Gastroesophageal sphincter (tissue), 4 donors: Measurements from ENCODE around the gene RAB9A. TPM values are rescaled to one million over a fixed set of nuclear protein-coding genes. Genes with fewer than 3 reads are reported as not detected.

ENCODE experiments used
- ATAC-seq: fragments of 150-250 bp; one replicate; pipeline ENCODE4 v1.9.1; 2016; ENCODE audit warnings: mild to moderate bottlenecking, moderate library complexity
- H3K27ac ChIP-seq, 4 donors: fragments of 200-600 bp; sonication (generic) in 3 of 4; 1 replicate in 3 of 4; 2 replicates in 1 of 4; pipeline ENCODE4 v1.5.1; 2016 to 2019
- H3K27me3 ChIP-seq: fragments of 200-600 bp; sonication (generic); one replicate; pipeline ENCODE4 v1.5.1; 2019
- H3K36me3 ChIP-seq, 2 donors: fragments of 200-600 bp; sonication (generic); one replicate each; pipeline ENCODE4 v1.5.1; 2019; ENCODE audit warnings: control low read depth in 1 of 2
- H3K4me1 ChIP-seq, 3 donors: fragments of 200-600 bp; sonication (generic); 1 replicate in 2 of 3; 2 replicates in 1 of 3; pipeline ENCODE4 v1.5.1; 2016 to 2019; ENCODE audit warnings: control low read depth in 2 of 3
- H3K4me3 ChIP-seq, 2 donors: fragments of 200-600 bp; sonication (generic); one replicate each; pipeline ENCODE4 v1.5.1; 2019; ENCODE audit warnings: mild to moderate bottlenecking in 1 of 2, moderate library complexity in 1 of 2
- H3K9me3 ChIP-seq, 3 donors: fragments of 200-600 bp; sonication (generic); one replicate each; pipeline ENCODE4 v1.5.1; 2017 to 2019; ENCODE audit warnings: control low read depth in 2 of 3
- EP300 ChIP-seq: sonication (generic); formaldehyde crosslinking; IDR thresholded peaks from one replicate; pipeline ENCODE4 v1.6.1; 2017; ENCODE audit warnings: antibody characterized with exemption, mild to moderate bottlenecking
- POLR2A ChIP-seq, 2 donors: fragments of 450-650 bp; IDR thresholded peaks; one replicate each; pipeline ENCODE4 v1.6.1; 2017; ENCODE audit warnings: antibody characterized with exemption in 2 of 2, mild to moderate bottlenecking in 2 of 2, moderate library complexity in 1 of 2
- POLR2AphosphoS5 ChIP-seq: sonication (generic); formaldehyde crosslinking; IDR thresholded peaks from one replicate; pipeline ENCODE4 v1.6.1; 2017; ENCODE audit warnings: antibody characterized with exemption
- WGBS, 2 donors: methylation state at CpG; one replicate each; pipeline ENCODE4 v1.1.5; 2018; ENCODE audit warnings: low coverage in 1 of 2; 5-methylcytosine and 5-hydroxymethylcytosine counted together
- total RNA-seq, 4 donors: library from RNA; depleted of rRNA; stranded (reverse); fragments of >200 nt; gene quantifications; one replicate each; pipeline ENCODE4 v1.1.0, GENCODE V29; 2016
- TF ChIP-seq, protein P1 (sequence below), 4 experiments: fragments of 200-600 bp in 2 of 4; fragments of 450-650 bp in 2 of 4; sonication (generic) in 1 of 4; IDR thresholded peaks; one replicate each; pipeline ENCODE4 v1.5.1; 2017 to 2019; ENCODE audit warnings: antibody characterized with exemption in 4 of 4, mild to moderate bottlenecking in 2 of 4, moderate library complexity in 2 of 4

RAB9A gene
- total RNA-seq, 4 donors from 2014 or later = 29.6 to 50.7 (median 38.3) TPM

DNA sequence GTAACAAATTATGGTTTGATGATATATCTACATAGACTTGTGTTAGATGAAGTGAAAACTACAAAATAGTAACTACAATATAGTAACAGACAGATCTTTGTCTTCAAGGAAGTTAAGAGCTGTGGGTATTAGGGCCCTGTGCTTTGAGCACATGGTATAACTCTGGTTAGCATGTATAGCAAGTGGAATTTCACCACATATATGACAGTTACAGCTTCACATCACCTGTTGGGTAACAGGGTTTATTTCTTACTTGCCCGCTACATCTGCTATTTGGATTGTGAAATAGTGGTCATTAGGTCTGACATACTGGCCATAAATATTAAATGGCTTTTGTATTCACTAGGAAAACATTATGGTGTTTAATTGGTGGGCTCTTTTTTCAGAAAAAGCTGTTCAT is 65.8 kb downstream of the RAB9A start:
- Histone ChIP-seq H3K4me1 (no peaks in the 10 kb centered on the region), H3K27ac (no peak overlapping the region), H3K36me3 (peaks cover 0 to 48% of the 10 kb centered on the region in 2 donors), H3K27me3 (no peaks in the 10 kb centered on the region), H3K4me3 (no peak overlapping the region), H3K9me3 (no peaks in the 10 kb centered on the region)
- no CpG with 5 or more reads among the region's 1 CpG for WGBS, 2 donors
- ATAC-seq = no peak
- no peak for TF ChIP-seq POLR2AphosphoS5
- no peak for TF ChIP-seq POLR2A (IDR thresholded peaks at IDR 0.05)
- TF ChIP-seq, protein P1, sequence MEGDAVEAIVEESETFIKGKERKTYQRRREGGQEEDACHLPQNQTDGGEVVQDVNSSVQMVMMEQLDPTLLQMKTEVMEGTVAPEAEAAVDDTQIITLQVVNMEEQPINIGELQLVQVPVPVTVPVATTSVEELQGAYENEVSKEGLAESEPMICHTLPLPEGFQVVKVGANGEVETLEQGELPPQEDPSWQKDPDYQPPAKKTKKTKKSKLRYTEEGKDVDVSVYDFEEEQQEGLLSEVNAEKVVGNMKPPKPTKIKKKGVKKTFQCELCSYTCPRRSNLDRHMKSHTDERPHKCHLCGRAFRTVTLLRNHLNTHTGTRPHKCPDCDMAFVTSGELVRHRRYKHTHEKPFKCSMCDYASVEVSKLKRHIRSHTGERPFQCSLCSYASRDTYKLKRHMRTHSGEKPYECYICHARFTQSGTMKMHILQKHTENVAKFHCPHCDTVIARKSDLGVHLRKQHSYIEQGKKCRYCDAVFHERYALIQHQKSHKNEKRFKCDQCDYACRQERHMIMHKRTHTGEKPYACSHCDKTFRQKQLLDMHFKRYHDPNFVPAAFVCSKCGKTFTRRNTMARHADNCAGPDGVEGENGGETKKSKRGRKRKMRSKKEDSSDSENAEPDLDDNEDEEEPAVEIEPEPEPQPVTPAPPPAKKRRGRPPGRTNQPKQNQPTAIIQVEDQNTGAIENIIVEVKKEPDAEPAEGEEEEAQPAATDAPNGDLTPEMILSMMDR (IDR thresholded peaks at IDR 0.05) = no peak
- TF ChIP-seq EP300 = no peak

DNA sequence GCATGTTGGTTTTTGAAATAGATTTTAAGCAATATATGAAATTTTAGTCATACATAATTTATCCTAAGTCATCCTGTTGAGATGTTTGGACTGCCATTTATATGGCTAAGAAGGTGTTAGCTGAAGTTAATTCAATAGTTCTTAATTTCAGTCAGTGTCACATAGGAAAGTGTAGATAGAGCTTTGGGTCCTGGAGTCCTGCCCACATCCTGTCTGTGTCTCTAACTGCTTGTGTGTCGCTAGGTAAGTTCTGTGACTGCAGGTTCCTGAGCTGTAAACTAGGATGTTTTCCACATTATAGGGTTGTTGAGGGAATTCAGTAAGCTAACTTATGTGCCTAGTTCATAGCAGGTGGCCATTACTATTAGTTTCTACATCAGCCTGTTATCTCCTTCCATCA is 66.3 kb downstream of the RAB9A start:
- Histone ChIP-seq H3K27ac (no peak overlapping the region), H3K27me3 (no peaks in the 10 kb centered on the region), H3K4me1 (no peaks in the 10 kb centered on the region), H3K9me3 (no peaks in the 10 kb centered on the region), H3K36me3 (peaks cover 0 to 53% of the 10 kb centered on the region in 2 donors), H3K4me3 (no peak overlapping the region)
- WGBS, 2 donors = 67% methylated on average over 1 of the region's 1 CpG; no CpG with 5 or more reads in 1 of the 2 donors
- ATAC-seq = no peak
- no peak for TF ChIP-seq POLR2A (IDR thresholded peaks at IDR 0.05)
- TF ChIP-seq, protein P1 (IDR thresholded peaks at IDR 0.05) = no peak
- TF ChIP-seq POLR2AphosphoS5 = no peak
- TF ChIP-seq EP300 = no peak

DNA sequence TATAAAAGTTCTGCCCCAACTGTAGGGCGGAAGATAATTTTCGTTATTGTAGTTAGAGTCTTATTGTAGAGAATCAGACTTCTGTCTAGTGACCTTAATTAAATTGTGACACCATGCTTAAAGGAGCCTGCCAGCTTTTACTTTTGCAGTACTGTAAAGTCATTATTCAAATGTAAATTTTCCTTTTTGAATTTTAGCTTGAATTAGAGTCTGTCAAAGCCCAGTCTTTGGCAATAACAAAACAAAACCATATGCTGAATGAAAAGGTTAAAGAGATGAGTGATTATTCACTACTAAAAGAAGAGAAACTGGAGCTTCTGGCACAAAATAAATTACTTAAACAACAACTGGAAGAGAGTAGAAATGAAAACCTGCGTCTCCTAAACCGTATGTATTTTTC is 67.5 kb downstream of the RAB9A start:
- Histone ChIP-seq H3K27me3 (no peaks in the 10 kb centered on the region), H3K9me3 (no peaks in the 10 kb centered on the region), H3K27ac (no peak overlapping the region), H3K4me3 (no peak overlapping the region), H3K4me1 (peaks cover 0 to 2% (median 0%) of the 10 kb centered on the region in 3 donors), H3K36me3 (peaks cover 0 to 57% of the 10 kb centered on the region in 2 donors)
- no peak for ATAC-seq
- TF ChIP-seq POLR2AphosphoS5 = no peak
- TF ChIP-seq, protein P1 (IDR thresholded peaks at IDR 0.05) = no peak
- no peak for TF ChIP-seq POLR2A (IDR thresholded peaks at IDR 0.05)
- no peak for TF ChIP-seq EP300
- WGBS, 2 donors = 81 to 96% methylated on average over 3 to 4 of the region's 4 CpGs

DNA sequence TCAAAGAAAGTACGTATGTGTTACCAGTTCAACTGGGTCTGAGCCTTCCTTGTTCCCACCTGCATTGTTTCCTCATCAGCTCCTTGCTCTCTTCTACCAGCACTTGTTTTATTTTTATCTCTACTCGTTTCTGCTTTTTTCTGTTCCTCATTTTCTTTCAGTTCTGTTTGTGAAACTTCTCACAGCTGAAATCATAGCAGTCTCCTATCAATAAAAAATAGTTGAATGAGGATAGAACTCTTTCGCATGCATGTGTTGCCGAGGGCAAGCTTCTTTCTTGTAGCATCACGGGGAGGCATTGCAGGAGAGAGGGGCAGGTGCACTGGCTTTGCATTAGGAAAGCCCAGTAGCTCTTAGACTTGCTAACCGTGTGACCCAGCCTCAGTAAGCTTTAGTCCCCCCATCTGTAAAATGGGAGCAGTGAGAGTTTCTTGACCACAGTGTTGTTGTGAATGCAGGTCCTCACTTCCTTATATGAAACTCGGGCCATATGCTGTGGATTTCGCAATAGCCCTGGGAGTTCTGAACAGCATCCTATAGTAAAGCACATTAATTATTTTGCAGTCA is 70.3 kb downstream of the RAB9A start:
- no peak overlapping the region for H3K4me3 ChIP-seq
- H3K4me1 ChIP-seq = peaks cover 0 to 10% (median 0%) of the 10 kb centered on the region in 3 donors
- no peak for ATAC-seq
- H3K27ac ChIP-seq = no peak overlapping the region
- 63 to 80% methylated on average over 3 to 5 of the region's 8 CpGs for WGBS, 2 donors
- H3K36me3 ChIP-seq = peaks cover 0 to 59% of the 10 kb centered on the region in 2 donors
- H3K27me3 ChIP-seq = no peaks in the 10 kb centered on the region
- no peak for TF ChIP-seq EP300
- TF ChIP-seq, protein P1 (IDR thresholded peaks at IDR 0.05) = no peak
- no peak for TF ChIP-seq POLR2AphosphoS5
- no peak for TF ChIP-seq POLR2A (IDR thresholded peaks at IDR 0.05)
- H3K9me3 ChIP-seq = no peaks in the 10 kb centered on the region

Other genes with a start within 250 kb of the RAB9A start
- gene EGFL6, start 119.5 kb upstream of the RAB9A start, total RNA-seq = under 1 TPM in 1 of 4 donors, not detected in 3; 0.22 TPM
- gene TCEANC, start 36.0 kb upstream of the RAB9A start, total RNA-seq = 1 to 10 TPM; 2.7 to 5.3 (median 4.0) TPM
- gene TRAPPC2, start 45.5 kb downstream of the RAB9A start, total RNA-seq = 10 to 100 TPM; 14.3 to 17.3 (median 16.0) TPM
- 10 to 100 TPM; 15.2 to 26.6 (median 22.5) TPM for gene OFD1, start 45.6 kb downstream of the RAB9A start, total RNA-seq
- 10 to 100 TPM; 44.0 to 82.4 (median 56.1) TPM for gene GPM6B, start 128.0 kb downstream of the RAB9A start, total RNA-seq